Measurements from ENCODE around the gene NUDT14.

Gene NUDT14

GRCh38 chr14:105193916-105194782, 13.0 kb upstream of the NUDT14 start:
- no peak overlapping the region for H3K4me3 ChIP-seq (ENCODE audit: low read depth, low read length)
- TF ChIP-seq CTCF (IDR thresholded peaks at IDR 0.05; ENCODE audit: insufficient read depth, low read length, missing control alignments): no peak
- CTCF ChIA-PET: interaction anchor here (1.2 to 3.3 kb wide), 5 partner anchors 10 to 158 kb away, joined by 4 to 17 read pairs (median 5); partner anchors contain the start of gene NUDT14
- POLR2A ChIA-PET: no interaction called here
- no peak for DNase-seq (ENCODE audit: low read depth, low spot score)

- no peak for DNase-seq (ENCODE audit: low read depth, low spot score)
- POLR2A ChIA-PET: no interaction called here
- no peak overlapping the region for H3K4me3 ChIP-seq (ENCODE audit: low read depth, low read length)
- TF ChIP-seq CTCF (IDR thresholded peaks at IDR 0.05; ENCODE audit: insufficient read depth, low read length, missing control alignments): no peak
- CTCF ChIA-PET: interaction anchor here (2.4 to 3.3 kb wide), 2 partner anchors 11 to 12 kb away, joined by 11 to 17 read pairs; partner anchors contain the start of gene NUDT14
Measured at GRCh38 chr14:105192866-105193731, 12.0 kb upstream of the NUDT14 start.

- POLR2A ChIA-PET: no interaction called here
- TF ChIP-seq CTCF (IDR thresholded peaks at IDR 0.05; ENCODE audit: insufficient read depth, low read length, missing control alignments): no peak
- H3K4me3 ChIP-seq (ENCODE audit: low read depth, low read length): no peak overlapping the region
- no peak for DNase-seq (ENCODE audit: low read depth, low spot score)
- CTCF ChIA-PET: no interaction called here
Measured at GRCh38 chr14:105187935-105188524, 6.9 kb upstream of the NUDT14 start.

GRCh38 chr14:105187116-105187515, 6.0 kb upstream of the NUDT14 start:
- no peak overlapping the region for H3K4me3 ChIP-seq (ENCODE audit: low read depth, low read length)
- no peak for DNase-seq (ENCODE audit: low read depth, low spot score)
- no peak for TF ChIP-seq CTCF (IDR thresholded peaks at IDR 0.05; ENCODE audit: insufficient read depth, low read length, missing control alignments)
- ChIA-PET POLR2A (no interaction called here), CTCF (no interaction called here)

DNA sequence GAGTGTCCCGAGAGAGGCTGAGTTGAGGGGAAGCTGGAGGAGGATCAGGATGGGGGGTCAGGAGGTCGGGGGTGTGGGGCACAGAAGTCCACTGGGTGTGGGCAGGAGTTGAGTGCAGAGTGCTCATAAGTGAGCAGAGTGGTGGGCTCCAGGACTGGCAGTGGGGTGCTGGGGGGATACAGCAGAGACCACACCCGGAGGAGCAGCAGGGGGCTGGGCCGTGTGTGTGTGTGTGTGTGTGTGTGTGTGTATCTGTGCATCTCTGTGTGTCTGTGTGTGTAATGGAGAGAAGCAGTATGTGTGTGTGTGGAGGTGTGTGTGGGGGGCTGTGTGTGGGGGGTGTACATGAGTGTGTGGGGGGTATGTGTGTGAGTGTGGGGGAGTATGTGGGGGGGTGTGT, 4.9 kb upstream of the NUDT14 start:
- ChIA-PET CTCF (no interaction called here), POLR2A (no interaction called here)
- no peak overlapping the region for H3K4me3 ChIP-seq (ENCODE audit: low read depth, low read length)
- DNase-seq (ENCODE audit: low read depth, low spot score): no peak
- TF ChIP-seq CTCF (IDR thresholded peaks at IDR 0.05; ENCODE audit: insufficient read depth, low read length, missing control alignments): no peak

DNA sequence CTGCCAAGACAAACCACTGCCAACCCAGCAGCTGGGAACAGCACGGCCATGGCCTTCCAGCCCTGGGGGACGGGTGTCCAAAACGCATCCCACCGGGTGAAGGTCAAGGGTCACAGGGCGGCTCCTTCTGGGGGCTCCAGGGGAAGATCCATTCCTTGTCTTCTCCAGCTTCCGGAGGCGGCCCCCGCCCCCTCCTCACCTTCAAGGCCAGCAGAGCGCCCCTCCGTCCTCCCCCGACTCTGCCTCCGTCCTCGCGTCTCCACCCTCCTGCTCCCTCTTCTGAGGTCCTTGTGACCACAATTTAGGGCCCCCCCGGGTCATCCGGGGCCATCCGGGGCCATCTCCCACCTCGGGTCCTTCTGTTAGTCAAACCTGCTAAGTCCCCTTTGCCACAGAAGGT, 3.9 kb upstream of the NUDT14 start:
- DNase-seq (ENCODE audit: low read depth, low spot score): no peak
- POLR2A ChIA-PET: no interaction called here
- CTCF ChIA-PET: no interaction called here
- TF ChIP-seq CTCF (IDR thresholded peaks at IDR 0.05; ENCODE audit: insufficient read depth, low read length, missing control alignments): no peak
- no peak overlapping the region for H3K4me3 ChIP-seq (ENCODE audit: low read depth, low read length)
